Panc1 (cell line): ENCODE measurements around the gene ONECUT3. TPM values are rescaled to one million over a fixed set of nuclear protein-coding genes. Genes with fewer than 3 reads are reported as not detected.

Source experiments
- ATAC-seq: fragments of 200-7000 bp; cut with Tn5 transposase; 2 replicates; pipeline ENCODE4 v1.9.1; 2020; ENCODE audit warnings: mild to moderate bottlenecking, moderate library complexity
- BruUV-seq: library from RNA; stranded (reverse); fragments of 400-500 nt; replicated peaks from 2 replicates; lab custom pipeline; 2021; lab: Mats Ljungman, UMichigan
- CTCF ChIA-PET: fragments of 300-600 bp; sonication (Branson Sonifier 250); formaldehyde crosslinking; loops from one replicate; lab custom pipeline; 2022; ENCODE audit warnings: antibody characterized with exemption; lab: Charles Lee
- POLR2A ChIA-PET: fragments of 300-600 bp; sonication (Branson Sonifier 250); formaldehyde crosslinking; loops from one replicate; lab custom pipeline; 2022; ENCODE audit warnings: antibody characterized with exemption; lab: Charles Lee
- DNase-seq: peaks from one replicate; pipeline ENCODE4 v3.0.0-alpha.2; 2010; ENCODE audit warnings: low read depth, low spot score
- H3K27ac ChIP-seq: 2 replicates; pipeline ENCODE4 v1.5.1; 2011; ENCODE audit warnings: mild to moderate bottlenecking, low read length, inconsistent platforms
- H3K27me3 ChIP-seq: fragments of 200-500 bp; sonication (Bioruptor generic); 2 replicates; pipeline ENCODE4 v1.6.0; 2014; ENCODE audit warnings: low read length, inconsistent platforms; ENCODE audit not compliant: control insufficient read depth, insufficient read depth
- H3K36me3 ChIP-seq: fragments of 200-500 bp; sonication (Bioruptor generic); 2 replicates; pipeline ENCODE4 v1.5.1; 2014; ENCODE audit warnings: inconsistent platforms, mild to moderate bottlenecking, low read length, moderate library complexity; ENCODE audit not compliant: control insufficient read depth, insufficient read depth
- H3K4me1 ChIP-seq: 2 replicates; pipeline ENCODE4 v1.5.1; 2011; ENCODE audit warnings: inconsistent platforms, mild to moderate bottlenecking, low read length, moderate library complexity; ENCODE audit not compliant: control insufficient read depth, insufficient read depth
- H3K4me3 ChIP-seq, 2 experiments: 2 replicates each; pipeline ENCODE4 v1.5.1; 2011 to 2012; ENCODE audit warnings: low read depth in 2 of 2, low read length in 2 of 2, mild to moderate bottlenecking in 2 of 2, inconsistent platforms in 1 of 2, moderate library complexity in 1 of 2
- H3K9me3 ChIP-seq: fragments of 200-500 bp; sonication (Bioruptor generic); 2 replicates; pipeline ENCODE4 v1.5.1; 2014; ENCODE audit warnings: low read depth, mild to moderate bottlenecking, inconsistent platforms, low read length, moderate library complexity; ENCODE audit not compliant: control insufficient read depth, insufficient read depth
- POLR2AphosphoS5 ChIP-seq: IDR thresholded peaks from 2 replicates; pipeline ENCODE4 v1.6.1; 2012; ENCODE audit warnings: mild to moderate bottlenecking, low read depth, low read length, moderate library complexity
- SIN3A ChIP-seq: IDR thresholded peaks from 2 replicates; pipeline ENCODE4 v1.6.1; 2012; ENCODE audit warnings: low read depth, mild to moderate bottlenecking, low read length, moderate library complexity, borderline replicate concordance; ENCODE audit not compliant: insufficient read depth
- TCF7L2 ChIP-seq: IDR thresholded peaks from 2 replicates; pipeline ENCODE4 v1.6.1; 2011; ENCODE audit warnings: mild to moderate bottlenecking, low read depth, low read length, inconsistent platforms
- in situ Hi-C: cut with HindIII; loops from 2 replicates; pipeline ENCODE4 v1.10.0; 2016; ENCODE audit warnings: low sequenced_read_pairs, low pct_unique_long_range_greater_than_20kb
- intact Hi-C: fragments of 100-400 bp; cut with micrococcal nuclease; formaldehyde crosslinking; loops from one replicate; pipeline ENCODE4 v1.10.0; 2022; ENCODE audit not compliant: unreplicated experiment
- total RNA-seq: library from RNA; stranded (reverse); gene quantifications from one replicate; pipeline ENCODE4 v1.2.1, GENCODE V29; 2021; ENCODE audit not compliant: unreplicated experiment
- TF ChIP-seq, protein P1 (sequence below), 2 experiments: IDR thresholded peaks; 2 replicates each; pipeline ENCODE4 v1.6.1; 2011 to 2012; ENCODE audit warnings: low read depth in 2 of 2, control low read depth in 1 of 2, low read length in 1 of 2, mild to moderate bottlenecking in 1 of 2, moderate library complexity in 1 of 2; ENCODE audit not compliant: insufficient read depth in 1 of 2
- TF ChIP-seq, protein P2 (sequence below): fragments of 450-650 bp; IDR thresholded peaks from 2 replicates; pipeline ENCODE4 v1.5.1; 2017; ENCODE audit warnings: mild to moderate bottlenecking

The ONECUT3 gene
- total RNA-seq, 1 experiment from 2014 or later: 16.5 TPM

DNA sequence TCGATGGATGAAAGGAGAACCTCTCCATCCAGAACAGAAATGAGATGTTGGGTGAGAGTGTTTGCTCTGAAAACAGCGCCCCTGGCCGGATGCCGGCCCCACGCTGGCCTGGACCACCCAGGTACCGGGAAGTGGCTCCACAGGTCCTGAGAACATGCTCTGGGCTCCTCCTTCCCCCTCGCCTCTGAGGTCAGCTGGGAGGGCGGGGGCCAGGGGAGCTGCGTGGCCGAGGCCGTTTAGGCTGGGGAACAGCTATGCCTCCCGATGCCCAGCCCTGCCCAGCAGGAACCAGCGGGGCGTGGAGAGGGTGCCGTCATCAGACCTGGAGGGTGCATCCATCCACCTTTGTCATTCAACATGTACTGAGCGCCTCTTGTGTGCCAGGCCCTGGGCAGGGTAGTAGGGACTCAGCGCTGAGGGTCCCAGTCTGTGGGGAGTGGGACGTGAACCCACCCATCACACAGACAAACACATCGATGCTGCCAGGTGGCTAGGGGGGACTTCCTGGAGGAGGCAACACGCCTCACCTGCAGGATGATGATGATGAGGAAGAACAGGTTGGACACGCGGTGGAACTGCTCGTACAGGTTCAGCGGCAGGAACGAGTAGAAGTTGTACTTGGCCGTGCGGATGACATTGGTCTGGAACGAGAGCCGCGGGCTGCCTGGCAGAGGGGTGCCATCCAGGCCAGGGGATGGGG is 54.5 kb downstream of the ONECUT3 start:
- Histone ChIP-seq H3K27me3 (no peaks in the 10 kb centered on the region), H3K4me3 (no peak overlapping the region), H3K36me3 (no peaks in the 10 kb centered on the region), H3K4me1 (peaks cover 5% of the 10 kb centered on the region; the same call in 1 of the 2 replicates), H3K27ac (no peak overlapping the region), H3K9me3 (no peaks in the 10 kb centered on the region)
- BruUV-seq: no TSS peak
- ATAC-seq (no peak), DNase-seq (no peak)
- no peak for TF ChIP-seq SIN3A
- TF ChIP-seq, protein P1, sequence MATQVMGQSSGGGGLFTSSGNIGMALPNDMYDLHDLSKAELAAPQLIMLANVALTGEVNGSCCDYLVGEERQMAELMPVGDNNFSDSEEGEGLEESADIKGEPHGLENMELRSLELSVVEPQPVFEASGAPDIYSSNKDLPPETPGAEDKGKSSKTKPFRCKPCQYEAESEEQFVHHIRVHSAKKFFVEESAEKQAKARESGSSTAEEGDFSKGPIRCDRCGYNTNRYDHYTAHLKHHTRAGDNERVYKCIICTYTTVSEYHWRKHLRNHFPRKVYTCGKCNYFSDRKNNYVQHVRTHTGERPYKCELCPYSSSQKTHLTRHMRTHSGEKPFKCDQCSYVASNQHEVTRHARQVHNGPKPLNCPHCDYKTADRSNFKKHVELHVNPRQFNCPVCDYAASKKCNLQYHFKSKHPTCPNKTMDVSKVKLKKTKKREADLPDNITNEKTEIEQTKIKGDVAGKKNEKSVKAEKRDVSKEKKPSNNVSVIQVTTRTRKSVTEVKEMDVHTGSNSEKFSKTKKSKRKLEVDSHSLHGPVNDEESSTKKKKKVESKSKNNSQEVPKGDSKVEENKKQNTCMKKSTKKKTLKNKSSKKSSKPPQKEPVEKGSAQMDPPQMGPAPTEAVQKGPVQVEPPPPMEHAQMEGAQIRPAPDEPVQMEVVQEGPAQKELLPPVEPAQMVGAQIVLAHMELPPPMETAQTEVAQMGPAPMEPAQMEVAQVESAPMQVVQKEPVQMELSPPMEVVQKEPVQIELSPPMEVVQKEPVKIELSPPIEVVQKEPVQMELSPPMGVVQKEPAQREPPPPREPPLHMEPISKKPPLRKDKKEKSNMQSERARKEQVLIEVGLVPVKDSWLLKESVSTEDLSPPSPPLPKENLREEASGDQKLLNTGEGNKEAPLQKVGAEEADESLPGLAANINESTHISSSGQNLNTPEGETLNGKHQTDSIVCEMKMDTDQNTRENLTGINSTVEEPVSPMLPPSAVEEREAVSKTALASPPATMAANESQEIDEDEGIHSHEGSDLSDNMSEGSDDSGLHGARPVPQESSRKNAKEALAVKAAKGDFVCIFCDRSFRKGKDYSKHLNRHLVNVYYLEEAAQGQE (IDR thresholded peaks at IDR 0.05; ENCODE audit: insufficient read depth in 1 of 2, low read depth in 2 of 2, low read length in 1 of 2): no peak
- TF ChIP-seq, protein P2, sequence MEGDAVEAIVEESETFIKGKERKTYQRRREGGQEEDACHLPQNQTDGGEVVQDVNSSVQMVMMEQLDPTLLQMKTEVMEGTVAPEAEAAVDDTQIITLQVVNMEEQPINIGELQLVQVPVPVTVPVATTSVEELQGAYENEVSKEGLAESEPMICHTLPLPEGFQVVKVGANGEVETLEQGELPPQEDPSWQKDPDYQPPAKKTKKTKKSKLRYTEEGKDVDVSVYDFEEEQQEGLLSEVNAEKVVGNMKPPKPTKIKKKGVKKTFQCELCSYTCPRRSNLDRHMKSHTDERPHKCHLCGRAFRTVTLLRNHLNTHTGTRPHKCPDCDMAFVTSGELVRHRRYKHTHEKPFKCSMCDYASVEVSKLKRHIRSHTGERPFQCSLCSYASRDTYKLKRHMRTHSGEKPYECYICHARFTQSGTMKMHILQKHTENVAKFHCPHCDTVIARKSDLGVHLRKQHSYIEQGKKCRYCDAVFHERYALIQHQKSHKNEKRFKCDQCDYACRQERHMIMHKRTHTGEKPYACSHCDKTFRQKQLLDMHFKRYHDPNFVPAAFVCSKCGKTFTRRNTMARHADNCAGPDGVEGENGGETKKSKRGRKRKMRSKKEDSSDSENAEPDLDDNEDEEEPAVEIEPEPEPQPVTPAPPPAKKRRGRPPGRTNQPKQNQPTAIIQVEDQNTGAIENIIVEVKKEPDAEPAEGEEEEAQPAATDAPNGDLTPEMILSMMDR: no peak
- no peak for TF ChIP-seq POLR2AphosphoS5
- TF ChIP-seq TCF7L2: no peak
- ChIA-PET POLR2A (no interaction called here), CTCF (interaction anchor here (0.6 kb wide), 1 partner anchor 18 kb away, joined by 13 read pairs; no protein-coding TSS in a partner anchor)
- intact Hi-C loops (no loop called here), in situ Hi-C loops (no loop called here)

DNA sequence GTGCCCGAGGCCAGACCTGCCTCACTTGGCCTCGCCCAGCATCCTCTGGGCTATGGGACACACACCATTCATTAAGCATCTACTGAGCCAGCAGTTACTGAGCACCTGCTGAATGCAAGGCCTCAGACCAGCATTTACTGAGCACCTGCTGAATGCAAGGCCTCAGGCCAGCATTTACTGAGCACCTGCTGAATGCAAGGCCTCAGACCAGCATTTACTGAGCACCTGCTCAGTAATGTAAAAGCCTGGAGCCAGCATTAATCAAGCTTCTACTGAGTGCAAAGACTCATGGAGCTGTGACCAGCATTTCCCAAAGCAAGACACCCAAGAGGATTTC is 55.1 kb downstream of the ONECUT3 start:
- ChIA-PET POLR2A (no interaction called here), CTCF (interaction anchor here (0.6 kb wide), 1 partner anchor 18 kb away, joined by 13 read pairs; no protein-coding TSS in a partner anchor)
- intact Hi-C loops: no loop called here
- H3K4me3 ChIP-seq: no peak overlapping the region
- no peak for TF ChIP-seq TCF7L2
- no peak for TF ChIP-seq POLR2AphosphoS5
- TF ChIP-seq, protein P2: no peak
- TF ChIP-seq SIN3A: no peak
- TF ChIP-seq, protein P1 (IDR thresholded peaks at IDR 0.05; ENCODE audit: insufficient read depth in 1 of 2, low read depth in 2 of 2, low read length in 1 of 2): no peak
- ATAC-seq: no peak
- in situ Hi-C loops: no loop called here
- DNase-seq: no peak
- peaks cover 5% of the 10 kb centered on the region; the same call in 1 of the 2 replicates for H3K4me1 ChIP-seq
- no peaks in the 10 kb centered on the region for H3K27me3 ChIP-seq
- no peaks in the 10 kb centered on the region for H3K36me3 ChIP-seq
- no peaks in the 10 kb centered on the region for H3K9me3 ChIP-seq
- BruUV-seq: no TSS peak
- no peak overlapping the region for H3K27ac ChIP-seq
